Embryonic facial prominence (tissue), 1 donor: ENCODE measurements around the gene NKX2-4.

Source experiments
- DNase-seq: peaks from one replicate; pipeline ENCODE4 v3.0.0-alpha.2; 2016; ENCODE audit errors: extremely low spot score

Gene NKX2-4

GRCh38 chr20:21360705-21361104 is 36.6 kb downstream of the NKX2-4 start:
- no peak for DNase-seq

- no peak for DNase-seq
These were observed 38.6 kb downstream of the NKX2-4 start for GRCh38 chr20:21358737-21359136.

DNA sequence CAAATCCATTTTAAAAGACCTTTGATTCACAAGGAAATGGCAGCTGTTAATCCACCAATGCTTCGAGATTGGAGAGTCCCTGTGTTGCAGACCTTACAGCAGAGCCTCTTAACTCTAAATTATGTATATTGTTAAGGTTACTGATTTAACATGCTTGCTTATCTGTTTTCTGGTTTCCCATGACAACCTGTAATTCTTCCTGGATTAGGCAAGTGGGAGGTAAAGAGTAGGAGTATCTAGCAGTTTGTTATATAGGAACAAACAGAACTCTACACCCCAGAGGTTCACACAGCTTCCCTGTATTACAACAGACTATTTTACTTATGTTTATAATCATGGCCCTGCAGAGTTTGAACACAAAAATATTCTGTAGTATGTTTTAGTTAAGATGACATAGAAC is 39.5 kb downstream of the NKX2-4 start:
- DNase-seq = no peak

DNA sequence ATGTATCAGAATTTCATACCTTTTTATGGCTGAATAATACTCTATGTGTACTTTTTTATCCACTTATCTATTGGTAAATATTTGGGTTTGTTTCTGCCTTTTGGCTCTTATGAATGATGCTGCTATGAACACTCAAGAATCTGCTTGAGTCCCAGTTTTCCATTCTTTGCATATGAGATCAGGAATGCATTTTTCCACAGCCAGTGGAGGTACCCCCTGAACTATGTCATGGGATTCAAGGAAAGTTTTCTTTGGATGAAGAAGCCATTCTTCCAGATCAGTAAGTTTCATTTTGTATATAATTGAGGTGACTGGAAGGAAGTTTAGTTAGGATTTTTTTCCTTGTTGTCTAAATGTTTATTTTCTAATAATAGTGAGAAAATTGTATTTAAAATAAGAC is 40.9 kb downstream of the NKX2-4 start:
- DNase-seq = no peak

GRCh38 chr20:21355981-21356380 is 41.3 kb downstream of the NKX2-4 start:
- no peak for DNase-seq

DNA sequence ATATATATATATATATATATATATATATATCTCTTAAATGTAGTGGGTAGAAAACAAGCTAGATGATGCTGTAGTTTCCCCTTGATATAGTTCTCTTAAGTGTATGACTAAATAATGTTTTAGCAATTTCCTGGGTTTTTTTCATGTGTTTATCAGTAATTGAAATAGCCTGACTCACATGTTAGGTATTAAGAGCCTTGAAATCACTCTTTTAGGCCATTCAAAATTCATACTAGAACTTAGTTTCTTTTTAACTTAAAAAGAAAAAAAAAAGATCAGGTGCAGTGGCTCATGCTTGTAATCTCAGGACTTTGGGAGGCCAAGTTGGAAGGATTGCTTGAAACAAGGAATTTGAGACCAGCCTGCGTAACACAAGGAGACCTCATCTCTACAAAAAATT is 44.1 kb downstream of the NKX2-4 start:
- DNase-seq = no peak

- no peak for DNase-seq
These were observed 44.6 kb downstream of the NKX2-4 start for GRCh38 chr20:21352703-21353102.
